ENCODE results near the gene TRIM40. TPM values are rescaled to one million over a fixed set of nuclear protein-coding genes. Genes with fewer than 3 reads are reported as not detected.
A peak's percentile ranks its signal among the peaks of the same experiment; 100 is the strongest.
"Not testable (repeated sequence)": the region's sequence is repeated elsewhere in the genome, so short reads cannot be mapped to it uniquely, and the experiment has no call there.

TRIM40 gene
- total RNA-seq, 1 donor from 2014 or later, result not detected

DNA sequence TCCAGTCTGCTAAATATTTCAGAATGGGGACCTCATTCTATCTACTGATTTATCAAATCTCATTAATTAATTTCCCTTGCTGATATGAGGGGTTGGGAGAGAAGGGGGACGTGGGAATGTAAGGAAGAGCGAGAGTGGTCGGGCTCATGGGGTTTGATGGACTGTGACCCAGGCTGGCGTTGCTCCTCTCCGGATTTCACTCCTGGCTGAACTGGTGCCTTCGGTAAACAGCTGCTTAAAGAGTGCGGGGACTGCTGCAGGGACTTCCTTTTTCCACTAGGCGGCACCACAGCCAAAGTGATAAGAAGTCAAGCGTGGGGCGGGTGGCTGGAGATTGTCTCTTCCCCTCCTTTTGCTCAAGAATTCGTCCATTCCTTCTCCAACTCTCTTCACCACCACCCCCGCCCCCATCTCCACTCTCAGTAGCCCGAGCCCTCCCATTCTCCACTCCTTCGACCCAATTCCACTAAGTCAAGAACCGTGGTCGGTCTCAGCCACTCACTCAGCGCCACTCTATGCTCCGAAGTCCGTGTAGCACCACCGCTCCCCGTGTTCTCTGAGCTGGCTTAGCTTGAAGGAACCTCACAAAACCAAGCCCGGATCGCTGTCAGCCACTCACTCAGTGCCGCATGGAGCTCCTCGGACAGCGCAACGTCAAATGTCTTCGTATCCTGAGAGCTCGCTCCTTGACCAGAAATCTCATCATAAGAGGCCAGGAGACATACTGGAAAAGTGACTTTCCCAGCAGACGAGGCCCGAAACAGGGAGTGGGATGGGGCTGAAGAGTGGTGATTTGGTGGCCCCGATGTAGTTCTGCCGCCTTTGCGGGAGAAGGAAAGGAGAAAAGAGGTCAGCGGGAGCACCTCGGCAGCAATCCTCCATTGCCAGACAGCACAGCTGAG is 32.7 kb upstream of the TRIM40 start:
- intact Hi-C loops (cut with micrococcal nuclease), result loop anchor here (1.0 to 5.0 kb wide), 7 partner anchors 26 to 349 kb away; partner anchors contain the start of gene PPP1R11
- Mint-ChIP-seq H3K4me1 (peaks cover 29% of the 10 kb centered on the region), H3K27ac (peak overlapping the region; percentile 38), H3K36me3 (ENCODE audit: low read depth) (no peaks in the 10 kb centered on the region), H3K9me3 (no peaks in the 10 kb centered on the region), H3K27me3 (peaks cover 57% of the 10 kb centered on the region), H3K4me3 (peak overlapping the region; percentile 86)
- DNase-seq, result peak; percentile 95

DNA sequence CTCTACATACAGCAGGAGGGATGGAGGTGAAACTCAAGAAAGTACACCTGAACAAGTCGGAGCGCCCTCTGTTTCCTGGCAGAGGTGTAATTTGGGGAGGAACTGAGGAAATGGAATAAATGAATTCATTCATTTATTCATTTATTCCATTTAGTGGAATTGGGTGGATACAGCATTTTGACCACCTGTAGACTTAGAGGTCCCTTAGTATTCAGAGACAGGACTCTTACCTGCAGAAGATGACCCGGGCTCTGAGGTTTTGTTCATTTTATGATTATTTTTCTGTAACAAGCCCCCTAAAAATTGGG is 32.1 kb upstream of the TRIM40 start:
- H3K9me3 Mint-ChIP-seq, result no peaks in the 10 kb centered on the region
- H3K27ac Mint-ChIP-seq, result no peak overlapping the region

GRCh38 chr6:30104661-30105060 is 31.3 kb upstream of the TRIM40 start:
- DNase-seq, result no peak
- peaks cover 26% of the 10 kb centered on the region for H3K4me1 Mint-ChIP-seq
- no peak overlapping the region for H3K27ac Mint-ChIP-seq
- intact Hi-C loops (cut with micrococcal nuclease), result loop anchor here (5.0 kb wide), 2 partner anchors 293 to 348 kb away; no protein-coding TSS in a partner anchor
- peaks cover 51% of the 10 kb centered on the region for H3K27me3 Mint-ChIP-seq
- no peaks in the 10 kb centered on the region for H3K36me3 Mint-ChIP-seq (ENCODE audit: low read depth)
- no peak overlapping the region for H3K4me3 Mint-ChIP-seq
- H3K9me3 Mint-ChIP-seq, result no peaks in the 10 kb centered on the region

More for the DNA sequence above, 32.1 kb upstream of the TRIM40 start:
- peaks cover 26% of the 10 kb centered on the region for H3K4me1 Mint-ChIP-seq
- no peak for DNase-seq
- intact Hi-C loops (cut with micrococcal nuclease), result loop anchor here (1.0 to 5.0 kb wide), 7 partner anchors 27 to 348 kb away; partner anchors contain the start of gene PPP1R11
- H3K36me3 Mint-ChIP-seq (ENCODE audit: low read depth), result no peaks in the 10 kb centered on the region
- peak overlapping the region; percentile 86 for H3K4me3 Mint-ChIP-seq
- H3K27me3 Mint-ChIP-seq, result peaks cover 55% of the 10 kb centered on the region

GRCh38 chr6:30111266-30111856 is 24.6 kb upstream of the TRIM40 start:
- Mint-ChIP-seq H3K9me3 (no peaks in the 10 kb centered on the region), H3K27ac (no peak overlapping the region), H3K36me3 (ENCODE audit: low read depth) (no peaks in the 10 kb centered on the region), H3K4me1 (peaks cover 12% of the 10 kb centered on the region), H3K4me3 (no peak overlapping the region), H3K27me3 (peaks cover 61% of the 10 kb centered on the region)
- DNase-seq, result no peak
- intact Hi-C loops (cut with micrococcal nuclease), result no loop called here

GRCh38 chr6:30112402-30112994 is 23.4 kb upstream of the TRIM40 start:
- H3K27me3 Mint-ChIP-seq, result peaks cover 63% of the 10 kb centered on the region
- no peak overlapping the region for H3K4me3 Mint-ChIP-seq
- no peaks in the 10 kb centered on the region for H3K36me3 Mint-ChIP-seq (ENCODE audit: low read depth)
- no peak for DNase-seq
- intact Hi-C loops (cut with micrococcal nuclease), result no loop called here
- H3K27ac Mint-ChIP-seq, result no peak overlapping the region
- H3K4me1 Mint-ChIP-seq, result peaks cover 11% of the 10 kb centered on the region
- no peaks in the 10 kb centered on the region for H3K9me3 Mint-ChIP-seq

DNA sequence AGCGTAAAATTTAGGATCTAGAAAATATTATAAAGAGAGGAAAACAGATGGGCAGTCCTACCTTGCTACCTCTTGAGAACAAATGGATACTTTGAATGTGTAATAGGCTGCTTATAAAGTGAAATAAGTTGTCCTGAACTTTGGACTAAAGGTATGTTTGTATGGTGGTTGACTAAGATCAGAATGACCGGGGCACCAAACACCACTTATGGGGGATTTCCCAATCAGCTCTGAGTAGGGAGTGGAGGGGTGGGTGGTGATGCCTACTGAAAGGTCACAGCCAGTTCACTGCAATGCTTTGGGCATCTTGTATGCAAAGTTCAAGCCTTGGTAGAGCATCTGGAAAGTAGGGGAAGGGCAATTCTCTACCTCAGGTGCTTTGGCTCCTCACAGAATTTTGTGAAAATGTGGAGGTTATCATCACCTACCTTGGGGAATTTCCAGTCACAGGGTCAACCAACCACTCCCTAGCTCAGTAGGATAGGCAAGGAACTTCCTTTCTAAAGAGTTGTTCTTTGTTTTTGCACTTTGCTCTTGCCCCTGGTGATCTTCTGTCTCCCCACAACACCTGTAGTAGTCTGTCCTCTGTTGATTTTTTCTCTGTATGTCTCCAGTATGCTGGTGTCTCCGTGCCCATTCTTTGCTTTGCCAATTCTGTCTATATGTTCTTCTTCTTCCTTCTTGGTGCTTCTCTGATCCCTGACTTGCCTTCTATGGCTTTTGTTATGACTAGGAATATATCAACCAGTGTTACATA is 22.8 kb upstream of the TRIM40 start, which contains the start of gene TRIM31:
TRIM31 (minus strand) TSS at position 88 of the 757 bp plus-strand sequence. CDS start 285 bp downstream, outside the sequence.
- Mint-ChIP-seq H3K9me3 (no peaks in the 10 kb centered on the region), H3K4me1 (peaks cover 10% of the 10 kb centered on the region), H3K27me3 (peaks cover 60% of the 10 kb centered on the region), H3K27ac (no peak within 1 kb of the TSS), H3K36me3 (ENCODE audit: low read depth) (no peaks in the 10 kb centered on the region), H3K4me3 (no peak within 1 kb of the TSS)
- DNase-seq, result no peak
- intact Hi-C loops (cut with micrococcal nuclease), result no loop called here

DNA sequence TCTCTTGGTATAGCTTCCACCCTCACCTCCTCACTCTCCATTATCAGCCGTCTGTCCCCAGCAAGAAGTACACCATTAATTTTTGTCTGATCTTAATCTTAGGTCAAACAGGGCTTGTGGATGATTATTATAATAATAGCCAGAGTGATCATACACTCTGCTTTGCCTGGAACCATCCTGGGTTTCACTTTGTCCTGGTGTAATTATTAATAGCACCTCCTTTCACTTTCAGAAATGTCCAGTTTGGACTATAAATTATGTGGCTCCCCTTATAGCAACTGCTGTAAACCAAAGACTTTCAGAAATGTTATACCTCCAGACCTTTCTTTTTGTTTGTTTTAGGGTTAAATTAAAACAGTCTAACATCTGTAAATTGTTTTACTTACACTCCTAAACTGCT is 22.1 kb upstream of the TRIM40 start:
- Mint-ChIP-seq H3K9me3 (no peaks in the 10 kb centered on the region), H3K36me3 (ENCODE audit: low read depth) (no peaks in the 10 kb centered on the region), H3K4me3 (no peak overlapping the region)

GRCh38 chr6:30116724-30117123 is 19.2 kb upstream of the TRIM40 start:
- Mint-ChIP-seq H3K4me1 (peaks cover 10% of the 10 kb centered on the region), H3K27ac (no peak overlapping the region), H3K27me3 (peaks cover 55% of the 10 kb centered on the region), H3K36me3 (ENCODE audit: low read depth) (no peaks in the 10 kb centered on the region), H3K9me3 (no peaks in the 10 kb centered on the region), H3K4me3 (no peak overlapping the region)
- no peak for DNase-seq
- intact Hi-C loops (cut with micrococcal nuclease), result no loop called here

More for the DNA sequence above, 22.1 kb upstream of the TRIM40 start:
- H3K4me1 Mint-ChIP-seq, result peaks cover 10% of the 10 kb centered on the region
- no peak for DNase-seq
- H3K27me3 Mint-ChIP-seq, result peaks cover 58% of the 10 kb centered on the region
- intact Hi-C loops (cut with micrococcal nuclease), result no loop called here
- H3K27ac Mint-ChIP-seq, result no peak overlapping the region

DNA sequence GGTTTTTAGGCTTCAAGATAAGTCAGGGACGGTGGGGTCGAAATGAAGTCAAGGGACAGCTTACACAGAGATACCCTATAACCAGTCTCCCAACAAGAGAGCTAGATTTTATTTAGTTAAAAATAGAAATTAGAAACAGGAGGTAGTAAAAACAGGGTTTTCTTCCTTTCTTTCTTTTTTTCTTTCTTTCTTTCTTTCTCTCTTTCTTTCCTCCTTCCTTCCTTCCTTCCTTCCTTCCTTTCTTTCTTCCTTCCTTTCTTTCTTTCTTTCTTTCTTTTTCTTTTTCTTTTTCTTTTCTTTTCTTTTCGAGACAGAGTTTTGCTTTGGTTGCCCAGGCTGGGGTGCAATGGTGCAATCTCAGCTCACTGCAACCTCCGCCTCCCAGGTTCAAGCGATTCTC is 17.2 kb upstream of the TRIM40 start:
- H3K27ac Mint-ChIP-seq; H3K36me3 Mint-ChIP-seq (ENCODE audit: low read depth); DNase-seq; intact Hi-C loops (cut with micrococcal nuclease); H3K9me3 Mint-ChIP-seq; H3K4me3 Mint-ChIP-seq; H3K4me1 Mint-ChIP-seq: not testable (repeated sequence)
- H3K27me3 Mint-ChIP-seq, result peaks cover 49% of the 10 kb centered on the region

- Mint-ChIP-seq H3K36me3 (ENCODE audit: low read depth) (no peaks in the 10 kb centered on the region), H3K4me1 (no peaks in the 10 kb centered on the region), H3K27me3 (peaks cover 47% of the 10 kb centered on the region), H3K4me3 (no peak overlapping the region), H3K9me3 (no peaks in the 10 kb centered on the region), H3K27ac (no peak overlapping the region)
- no peak for DNase-seq
- intact Hi-C loops (cut with micrococcal nuclease), result no loop called here
Observed at GRCh38 chr6:30121446-30122366, 14.2 kb upstream of the TRIM40 start.

DNA sequence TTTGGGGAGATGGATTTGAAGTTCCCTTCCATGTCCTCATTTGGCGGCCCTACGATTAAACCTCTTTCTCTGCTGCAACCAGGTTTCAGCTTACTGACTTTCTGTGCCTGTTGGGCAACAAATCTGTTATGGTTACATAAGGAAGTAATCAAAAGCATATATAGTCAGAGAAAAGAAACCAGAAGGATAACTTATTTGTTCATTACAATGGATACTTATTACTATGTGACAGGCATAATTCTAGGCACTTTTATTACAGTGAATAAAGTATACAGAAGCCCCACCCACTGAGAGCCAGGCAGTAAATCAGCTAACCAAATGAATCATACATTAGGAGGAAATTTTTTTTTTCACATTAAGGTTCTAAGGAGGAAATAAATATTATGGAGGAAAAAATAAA is 13.4 kb upstream of the TRIM40 start:
- H3K4me1 Mint-ChIP-seq, result no peaks in the 10 kb centered on the region
- intact Hi-C loops (cut with micrococcal nuclease), result no loop called here
- peaks cover 51% of the 10 kb centered on the region for H3K27me3 Mint-ChIP-seq
- no peaks in the 10 kb centered on the region for H3K9me3 Mint-ChIP-seq
- H3K36me3 Mint-ChIP-seq (ENCODE audit: low read depth), result no peaks in the 10 kb centered on the region
- H3K27ac Mint-ChIP-seq, result no peak overlapping the region
- no peak overlapping the region for H3K4me3 Mint-ChIP-seq
- no peak for DNase-seq

DNA sequence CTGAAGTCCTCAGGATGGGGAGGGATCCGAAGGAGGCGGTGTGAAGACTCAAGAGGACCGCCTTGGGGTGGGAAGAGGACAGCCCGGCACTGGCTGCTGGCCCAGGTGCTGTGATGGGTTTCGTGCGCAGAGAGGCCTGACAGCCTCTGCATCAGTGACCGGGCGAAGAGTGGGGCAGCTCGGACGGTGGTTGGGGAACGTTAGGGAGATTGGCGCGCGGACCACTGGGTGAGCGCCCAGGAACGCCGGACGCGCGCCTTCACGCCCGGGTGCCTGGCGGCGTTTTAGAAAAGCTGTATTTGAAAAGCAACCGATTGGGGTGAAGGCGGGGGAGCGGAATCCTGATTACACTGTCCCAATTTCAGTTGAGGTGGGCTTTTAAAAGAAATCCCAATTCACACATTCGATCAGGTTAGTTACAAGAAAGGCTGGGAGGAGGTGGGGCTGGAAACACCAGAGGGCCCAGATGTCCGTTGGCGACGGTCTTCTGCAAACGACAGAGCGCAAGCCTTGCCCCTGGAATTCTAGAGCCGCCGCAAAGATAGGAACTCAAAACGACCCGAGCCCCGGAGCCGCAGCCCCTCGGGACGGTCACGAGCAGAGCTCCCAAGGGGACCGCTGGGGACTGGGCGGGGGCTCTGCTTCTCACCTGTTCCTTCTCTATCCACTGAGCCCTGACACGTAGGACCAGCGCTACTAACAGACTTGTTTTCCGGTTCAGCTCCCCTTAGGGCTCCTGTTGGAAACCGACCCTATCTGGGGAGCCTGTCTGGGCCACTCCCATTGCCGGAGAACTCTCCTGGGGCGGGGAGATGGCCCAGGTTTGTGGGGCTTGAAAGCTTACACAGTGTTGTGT is 8.5 kb upstream of the TRIM40 start:
- H3K27me3 Mint-ChIP-seq, result peaks cover 66% of the 10 kb centered on the region
- no peak for DNase-seq
- no peak overlapping the region for H3K4me3 Mint-ChIP-seq
- H3K36me3 Mint-ChIP-seq (ENCODE audit: low read depth), result no peaks in the 10 kb centered on the region
- intact Hi-C loops (cut with micrococcal nuclease), result no loop called here
- H3K4me1 Mint-ChIP-seq, result peaks cover 15% of the 10 kb centered on the region
- H3K9me3 Mint-ChIP-seq, result no peaks in the 10 kb centered on the region
- H3K27ac Mint-ChIP-seq, result no peak overlapping the region

Measured in activated CD4-positive, alpha-beta T cell treated with anti-CD3 and anti-CD28 coated beads, Interleukin-2, amount 10 ng/mL, durations not matched to agents 24 days and 14 days (primary cell).